Measurements from ENCODE around the gene DYNLT3.

DNA sequence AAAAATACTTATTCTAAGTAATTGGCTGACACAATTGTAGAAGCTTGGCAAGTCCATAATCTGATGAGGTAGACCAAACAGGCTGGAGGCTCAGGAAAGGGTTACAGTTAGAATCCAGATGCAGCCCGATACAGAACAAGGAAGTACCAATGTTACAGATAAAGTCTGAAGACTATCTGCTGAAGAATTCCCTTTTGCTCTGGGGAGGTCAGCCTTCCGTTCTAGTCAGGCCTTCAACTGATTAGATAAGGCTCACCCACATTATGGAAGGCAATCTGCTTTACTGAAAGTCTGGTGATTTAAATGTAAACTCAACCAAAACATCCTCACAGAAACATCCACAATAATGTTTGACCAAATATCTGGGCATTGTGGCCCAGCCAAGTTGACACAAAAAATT is 7.4 kb upstream of the DYNLT3 start:
- TF ChIP-seq, protein P1, sequence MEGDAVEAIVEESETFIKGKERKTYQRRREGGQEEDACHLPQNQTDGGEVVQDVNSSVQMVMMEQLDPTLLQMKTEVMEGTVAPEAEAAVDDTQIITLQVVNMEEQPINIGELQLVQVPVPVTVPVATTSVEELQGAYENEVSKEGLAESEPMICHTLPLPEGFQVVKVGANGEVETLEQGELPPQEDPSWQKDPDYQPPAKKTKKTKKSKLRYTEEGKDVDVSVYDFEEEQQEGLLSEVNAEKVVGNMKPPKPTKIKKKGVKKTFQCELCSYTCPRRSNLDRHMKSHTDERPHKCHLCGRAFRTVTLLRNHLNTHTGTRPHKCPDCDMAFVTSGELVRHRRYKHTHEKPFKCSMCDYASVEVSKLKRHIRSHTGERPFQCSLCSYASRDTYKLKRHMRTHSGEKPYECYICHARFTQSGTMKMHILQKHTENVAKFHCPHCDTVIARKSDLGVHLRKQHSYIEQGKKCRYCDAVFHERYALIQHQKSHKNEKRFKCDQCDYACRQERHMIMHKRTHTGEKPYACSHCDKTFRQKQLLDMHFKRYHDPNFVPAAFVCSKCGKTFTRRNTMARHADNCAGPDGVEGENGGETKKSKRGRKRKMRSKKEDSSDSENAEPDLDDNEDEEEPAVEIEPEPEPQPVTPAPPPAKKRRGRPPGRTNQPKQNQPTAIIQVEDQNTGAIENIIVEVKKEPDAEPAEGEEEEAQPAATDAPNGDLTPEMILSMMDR (optimal IDR thresholded peaks at IDR 0.05 in 1 of 3, IDR thresholded peaks at IDR 0.05 in 1 of 3, conservative IDR thresholded peaks at IDR 0.05 in 1 of 3; ENCODE audit: extremely low read depth in 1 of 3, insufficient read depth in 2 of 3, low read length in 3 of 3) = no peak
- no peak for TF ChIP-seq EZH2 (IDR thresholded peaks at IDR 0.05; ENCODE audit: low read length)

All from keratinocyte (primary cell).